HepG2 (cell line): ENCODE results near the gene CH25H. TPM values are rescaled to one million over a fixed set of nuclear protein-coding genes. Genes with fewer than 3 reads are reported as not detected.

Source experiments
- ATAC-seq: fragments of 200-7000 bp; cut with Tn5 transposase; 3 replicates; pipeline ENCODE4 v1.9.1; 2020; ENCODE audit warnings: mild to moderate bottlenecking, moderate library complexity
- BruUV-seq: library from RNA; stranded (reverse); fragments of 400-500 nt; replicated peaks from 2 replicates; lab custom pipeline; 2021; lab: Mats Ljungman, UMichigan
- CTCF ChIA-PET: fragments of 300-600 bp; formaldehyde crosslinking; extraction: SDS; loops from one replicate; lab custom pipeline; 2021; ENCODE audit warnings: low total read pairs, inconsistent platforms, low intra/inter-chr PET ratio; lab: Yijun Ruan, JAX
- POLR2A ChIA-PET: fragments of 350-600 bp; sonication (Branson Sonifier 250); formaldehyde crosslinking; loops from one replicate; lab custom pipeline; 2020; ENCODE audit warnings: antibody characterized with exemption, inconsistent platforms; lab: Yijun Ruan, JAX
- DNase-seq: peaks from one replicate; pipeline ENCODE4 v3.0.0-alpha.2; 2015; ENCODE audit warnings: low spot score
- FAIRE-seq: peaks from 3 replicates; lab custom pipeline; 2011; peaks lifted over from hg19 to GRCh38; lab: Jason Lieb, UNC
- H2AFZ ChIP-seq: one replicate; pipeline ENCODE4 v1.6.1; 2011; ENCODE audit warnings: low read length, inconsistent platforms
- H3K27ac ChIP-seq: fragments of 300-600 bp; 3 replicates; pipeline ENCODE4 v1.8.0; 2011; ENCODE audit warnings: mixed run types, mild to moderate bottlenecking, mixed read lengths, low read length, inconsistent platforms; ENCODE audit not compliant: insufficient read depth; ENCODE audit errors: extremely low read length
- H3K27me3 ChIP-seq, 2 experiments: fragments of 200-600 bp in 1 of 2; 2 replicates in 1 of 2; 3 replicates in 1 of 2; pipeline versions ENCODE4 v1.6.0 to v1.8.0; 2011; ENCODE audit warnings: low read length in 2 of 2, mild to moderate bottlenecking in 2 of 2, moderate library complexity in 2 of 2, inconsistent platforms in 1 of 2; ENCODE audit not compliant: insufficient read depth in 2 of 2, control insufficient read depth in 1 of 2
- H3K36me3 ChIP-seq, 2 experiments: fragments of 200-600 bp in 1 of 2; replicated peaks in 1 of 2; 2 replicates in 1 of 2; 3 replicates in 1 of 2; pipeline versions ENCODE4 v1.5.1 to v1.8.0; 2011; ENCODE audit warnings: low read length in 2 of 2, inconsistent platforms in 1 of 2; ENCODE audit not compliant: insufficient read depth in 2 of 2, control insufficient read depth in 1 of 2
- H3K4me1 ChIP-seq: 2 replicates; pipeline ENCODE4 v1.5.1; 2012; ENCODE audit warnings: low read length, inconsistent platforms; ENCODE audit not compliant: insufficient read depth
- H3K4me2 ChIP-seq: 2 replicates; pipeline ENCODE4 v1.6.0; 2011; ENCODE audit warnings: low read depth, low read length, inconsistent platforms
- H3K4me3 ChIP-seq, 3 experiments: fragments of 200-600 bp in 1 of 3; sonication (generic), shearing (Covaris generic) in 1 of 3; replicated peaks in 1 of 3; 2 replicates each; pipeline ENCODE4 v1.5.1; 2011 to 2016; ENCODE audit warnings: low read length in 3 of 3, inconsistent platforms in 2 of 3, low read depth in 2 of 3, mild to moderate bottlenecking in 2 of 3, control low read depth in 1 of 3, mixed read lengths in 1 of 3; ENCODE audit not compliant: insufficient read depth in 1 of 3
- H3K79me2 ChIP-seq: one replicate; pipeline ENCODE4 v1.6.1; 2011; ENCODE audit warnings: low read length, inconsistent platforms; ENCODE audit not compliant: insufficient read depth
- H3K9ac ChIP-seq: 2 replicates; pipeline ENCODE4 v1.6.0; 2011; ENCODE audit warnings: mild to moderate bottlenecking, low read depth, low read length, inconsistent platforms; ENCODE audit not compliant: insufficient read depth
- H3K9me3 ChIP-seq: 2 replicates; pipeline ENCODE4 v1.5.1; 2012; ENCODE audit warnings: mild to moderate bottlenecking, low read length
- H4K20me1 ChIP-seq: 2 replicates; pipeline ENCODE4 v1.6.0; 2011; ENCODE audit warnings: inconsistent platforms, mild to moderate bottlenecking, low read length, moderate library complexity; ENCODE audit not compliant: insufficient read depth
- CHD4 ChIP-seq: fragments of 200-600 bp; sonication (generic); IDR thresholded peaks from 2 replicates; pipeline ENCODE4 v1.7.0; 2017; ENCODE audit warnings: mild to moderate bottlenecking, low read length, borderline replicate concordance
- CREB3 ChIP-seq: sonication (generic); formaldehyde crosslinking; IDR thresholded peaks from 2 replicates; pipeline ENCODE4 v1.5.0; 2020; ENCODE audit warnings: missing genetic modification reagents
- CREM ChIP-seq, 2 experiments: sonication (generic) in 1 of 2; formaldehyde crosslinking in 1 of 2; IDR thresholded peaks; 2 replicates each; pipeline versions ENCODE4 v1.4.0 to v1.6.1; 2016 to 2020; ENCODE audit warnings: antibody characterized with exemption in 1 of 2, mild to moderate bottlenecking in 1 of 2, missing genetic modification reagents in 1 of 2
- DDIT3 ChIP-seq: sonication (generic); formaldehyde crosslinking; IDR thresholded peaks from 2 replicates; pipeline ENCODE4 v1.4.0; 2020; ENCODE audit warnings: mild to moderate bottlenecking, missing genetic modification reagents
- EZH2 ChIP-seq: conservative IDR thresholded peaks from 2 replicates; pipeline ENCODE4 v1.6.1; 2012; ENCODE audit warnings: mild to moderate bottlenecking, low read depth, low read length, moderate library complexity
- FLYWCH1 ChIP-seq: sonication (generic); formaldehyde crosslinking; IDR thresholded peaks from 2 replicates; pipeline ENCODE4 v1.8.1; 2023; ENCODE audit warnings: mild to moderate bottlenecking, missing genetic modification reagents
- HOXA5 ChIP-seq: sonication (generic); formaldehyde crosslinking; IDR thresholded peaks from 2 replicates; pipeline ENCODE4 v1.4.0; 2020; ENCODE audit warnings: missing genetic modification reagents
- MEF2D ChIP-seq: sonication (generic); formaldehyde crosslinking; IDR thresholded peaks from 2 replicates; pipeline ENCODE4 v1.5.1; 2020; ENCODE audit warnings: mild to moderate bottlenecking, missing genetic modification reagents
- NR1H2 ChIP-seq: sonication (generic); formaldehyde crosslinking; IDR thresholded peaks from 2 replicates; pipeline ENCODE4 v1.8.1; 2022; ENCODE audit warnings: low read depth, missing genetic modification reagents, borderline replicate concordance
- ONECUT2 ChIP-seq: sonication (generic); formaldehyde crosslinking; IDR thresholded peaks from 2 replicates; pipeline ENCODE4 v1.4.0; 2020; ENCODE audit warnings: missing genetic modification reagents
- POLR2G ChIP-seq: fragments of 200-400 bp; formaldehyde crosslinking; IDR thresholded peaks from 2 replicates; pipeline ENCODE4 v1.6.1; 2018; ENCODE audit warnings: mild to moderate bottlenecking, low read depth, low read length, moderate library complexity
- SPEN ChIP-seq: sonication (generic); formaldehyde crosslinking; IDR thresholded peaks from 2 replicates; pipeline ENCODE4 v1.5.1; 2020; ENCODE audit warnings: low read depth, mild to moderate bottlenecking, missing genetic modification reagents
- TERF1 ChIP-seq: sonication (generic); formaldehyde crosslinking; IDR thresholded peaks from 2 replicates; pipeline ENCODE4 v1.8.0; 2022; ENCODE audit warnings: mild to moderate bottlenecking, missing genetic modification reagents, moderate library complexity
- ZBTB1 ChIP-seq: sonication (generic); formaldehyde crosslinking; IDR thresholded peaks from 2 replicates; pipeline ENCODE4 v1.4.0; 2020; ENCODE audit warnings: missing genetic modification reagents, borderline replicate concordance
- ZBTB25 ChIP-seq: IDR thresholded peaks from 2 replicates; pipeline ENCODE4 v1.6.1; 2018; ENCODE audit warnings: missing genetic modification reagents
- ZNF7 ChIP-seq: IDR thresholded peaks from 2 replicates; pipeline ENCODE4 v1.6.1; 2016; ENCODE audit warnings: missing biosample characterization, missing genetic modification reagents
- ZNF713 ChIP-seq: sonication (generic); formaldehyde crosslinking; IDR thresholded peaks from 2 replicates; pipeline ENCODE4 v1.4.0; 2020; ENCODE audit warnings: mild to moderate bottlenecking, missing genetic modification reagents
- ZNF737 ChIP-seq: sonication (generic); formaldehyde crosslinking; IDR thresholded peaks from 2 replicates; pipeline ENCODE4 v1.5.0; 2020; ENCODE audit warnings: missing genetic modification reagents, mild to moderate bottlenecking, borderline replicate concordance
- WGBS: methylation state at CpG from one replicate; pipeline ENCODE4 v1.1.6; 2017; ENCODE audit warnings: low lambda C conversion rate; 5-methylcytosine and 5-hydroxymethylcytosine counted together
- in situ Hi-C: cut with HindIII; loops from 2 replicates; pipeline ENCODE4 v1.10.0; 2017; ENCODE audit warnings: low pct_unique_long_range_greater_than_20kb; ENCODE audit not compliant: extremely low pct_ligation_motif_present
- intact Hi-C: fragments of 100-400 bp; cut with micrococcal nuclease; formaldehyde crosslinking; loops from one replicate; pipeline ENCODE4 v1.10.0; 2022; ENCODE audit not compliant: unreplicated experiment
- polyA plus RNA-seq, 8 experiments: library from polyadenylated mRNA; depleted of rRNA in 3 of 8; stranded (reverse) in 7 of 8; unstranded in 1 of 8; fragments of >200 nt; fragmentation: Illumina TruSeq in 4 of 8; extraction: Trizol in 4 of 8; gene quantifications; 2 replicates each; pipeline versions ENCODE4 v1.2.1 to v1.2.3, GENCODE V29; 2011 to 2016; ENCODE audit warnings: low read depth in 4 of 8, missing spikeins in 1 of 8, mixed read lengths in 1 of 8; ENCODE audit not compliant: insufficient read depth in 1 of 8
- total RNA-seq, 5 experiments: library from RNA; depleted of rRNA; stranded (reverse); fragments of >200 nt; fragmentation: Illumina TruSeq; extraction: Trizol; gene quantifications; 2 replicates each; pipeline ENCODE4 v1.2.3, GENCODE V29; 2016; ENCODE audit warnings: low read depth in 1 of 5

The CH25H gene
- total and polyA plus RNA-seq, 2 of the 13 experiments (the other 11 are each of a cell fraction or from before 2014, with no cell fraction given), result not detected

- TF ChIP-seq MEF2D (CRISPR knock-in tag) (no peak), EZH2 (no peak), POLR2G (no peak), ZBTB1 (CRISPR knock-in tag) (no peak), ONECUT2 (CRISPR knock-in tag) (no peak), DDIT3 (CRISPR knock-in tag) (no peak), FLYWCH1 (CRISPR knock-in tag) (no peak), CREM (IDR thresholded peaks at IDR 0.05) (no peak), CREM (CRISPR knock-in tag; IDR thresholded peaks at IDR 0.05) (no peak), CHD4 (no peak), CREB3 (CRISPR knock-in tag) (no peak), TERF1 (no peak), SPEN (no peak), HOXA5 (CRISPR knock-in tag) (no peak), ZNF7 (CRISPR knock-in tag) (no peak), NR1H2 (CRISPR knock-in tag) (no peak), ZNF737 (no peak), ZBTB25 (CRISPR knock-in tag) (no peak), ZNF713 (CRISPR knock-in tag) (no peak)
- TF ChIP-seq, all 625 proteins: peak for 0
- in situ Hi-C loops (no loop called here), intact Hi-C loops (no loop called here)
- no peak overlapping the region for H2AFZ ChIP-seq
- H3K27ac ChIP-seq, result no peak overlapping the region
- no peaks in the 10 kb centered on the region for H3K36me3 ChIP-seq
- BruUV-seq, result no TSS peak
- ATAC-seq (peak; percentile 78), FAIRE-seq (no peak), DNase-seq (no peak)
- WGBS, result 2% methylated on average over 4 of the region's 4 CpGs
- no peaks in the 10 kb centered on the region for H3K27me3 ChIP-seq
- H3K4me2 ChIP-seq, result no peak overlapping the region
- H4K20me1 ChIP-seq, result no peaks in the 10 kb centered on the region
- no peak overlapping the region for H3K4me3 ChIP-seq
- ChIA-PET POLR2A (no interaction called here), CTCF (no interaction called here)
- H3K9ac ChIP-seq, result no peak overlapping the region
- H3K9me3 ChIP-seq, result no peaks in the 10 kb centered on the region
- no peaks in the 10 kb centered on the region for H3K79me2 ChIP-seq
- no peaks in the 10 kb centered on the region for H3K4me1 ChIP-seq
Measured at GRCh38 chr10:89164920-89165319, 42.2 kb downstream of the CH25H start.
